ENCODE measurements around the gene GCLC.
"Not testable (repeated sequence)": the region's sequence is repeated elsewhere in the genome, so short reads cannot be mapped to it uniquely, and the experiment has no call there.

GCLC gene

GRCh38 chr6:53498649-53499048 is 46.3 kb downstream of the GCLC start:
- no peak for DNase-seq (ENCODE audit: low read depth, low spot score)

GRCh38 chr6:53497905-53498304 is 47.0 kb downstream of the GCLC start:
- DNase-seq (ENCODE audit: low read depth, low spot score) = no peak
- H3K4me3 ChIP-seq (ENCODE audit: low read length) = no peak overlapping the region

More at GRCh38 chr6:53498649-53499048, 46.3 kb downstream of the GCLC start:
- no peak overlapping the region for H3K4me3 ChIP-seq (ENCODE audit: low read length)

GRCh38 chr6:53496797-53497375 is 48.0 kb downstream of the GCLC start:
- no peak for DNase-seq (ENCODE audit: low read depth, low spot score)
- no peak overlapping the region for H3K4me3 ChIP-seq (ENCODE audit: low read length)

GRCh38 chr6:53495506-53496499 is 49.1 kb downstream of the GCLC start:
- DNase-seq (ENCODE audit: low read depth, low spot score) = no peak

GRCh38 chr6:53494076-53494475 is 50.8 kb downstream of the GCLC start:
- DNase-seq (ENCODE audit: low read depth, low spot score) = no peak
- no peak overlapping the region for H3K4me3 ChIP-seq (ENCODE audit: low read length)

More at GRCh38 chr6:53495506-53496499, 49.1 kb downstream of the GCLC start:
- no peak overlapping the region for H3K4me3 ChIP-seq (ENCODE audit: low read length)

- DNase-seq (ENCODE audit: low read depth, low spot score) = no peak
- H3K4me3 ChIP-seq (ENCODE audit: low read length) = no peak overlapping the region
These were observed 51.3 kb downstream of the GCLC start for GRCh38 chr6:53493635-53494025.

GRCh38 chr6:53492860-53493634 is 51.9 kb downstream of the GCLC start:
- H3K4me3 ChIP-seq (ENCODE audit: low read length) = no peak overlapping the region
- DNase-seq (ENCODE audit: low read depth, low spot score) = peak; percentile 54

GRCh38 chr6:53487080-53487479 is 57.8 kb downstream of the GCLC start:
- H3K4me3 ChIP-seq (ENCODE audit: low read length) = no peak overlapping the region
- no peak for DNase-seq (ENCODE audit: low read depth, low spot score)

GRCh38 chr6:53486679-53487078 is 58.2 kb downstream of the GCLC start:
- H3K4me3 ChIP-seq (ENCODE audit: low read length) = no peak overlapping the region
- DNase-seq (ENCODE audit: low read depth, low spot score) = no peak

- DNase-seq (ENCODE audit: low read depth, low spot score) = peak; percentile 83
- no peak overlapping the region for H3K4me3 ChIP-seq (ENCODE audit: low read length)
These were observed 60.2 kb downstream of the GCLC start for GRCh38 chr6:53484476-53485280.

GRCh38 chr6:53483423-53484353 is 61.2 kb downstream of the GCLC start:
- H3K4me3 ChIP-seq (ENCODE audit: low read length) = no peak overlapping the region
- DNase-seq (ENCODE audit: low read depth, low spot score) = peak; percentile 62

GRCh38 chr6:53481323-53481722 is 63.6 kb downstream of the GCLC start:
- H3K4me3 ChIP-seq (ENCODE audit: low read length) = no peak overlapping the region
- DNase-seq (ENCODE audit: low read depth, low spot score) = no peak

GRCh38 chr6:53480774-53481173 is 64.1 kb downstream of the GCLC start:
- not testable (repeated sequence) for DNase-seq (ENCODE audit: low read depth, low spot score); H3K4me3 ChIP-seq (ENCODE audit: low read length)

GRCh38 chr6:53479871-53480270 is 65.0 kb downstream of the GCLC start:
- H3K4me3 ChIP-seq (ENCODE audit: low read length) = no peak overlapping the region
- no peak for DNase-seq (ENCODE audit: low read depth, low spot score)

- DNase-seq (ENCODE audit: low read depth, low spot score) = no peak
- H3K4me3 ChIP-seq (ENCODE audit: low read length) = no peak overlapping the region
These were observed 67.9 kb downstream of the GCLC start for GRCh38 chr6:53476964-53477363.

- DNase-seq (ENCODE audit: low read depth, low spot score) = no peak
- no peak overlapping the region for H3K4me3 ChIP-seq (ENCODE audit: low read length)
These were observed 70.9 kb downstream of the GCLC start for GRCh38 chr6:53474010-53474409.

- no peak overlapping the region for H3K4me3 ChIP-seq (ENCODE audit: low read length)
- DNase-seq (ENCODE audit: low read depth, low spot score) = peak; percentile 46
These were observed 75.7 kb downstream of the GCLC start for GRCh38 chr6:53469163-53469562.

GRCh38 chr6:53466257-53466656 is 78.6 kb downstream of the GCLC start:
- DNase-seq (ENCODE audit: low read depth, low spot score) = no peak
- H3K4me3 ChIP-seq (ENCODE audit: low read length) = no peak overlapping the region
